Nephron progenitor cell (in vitro differentiated cells): ENCODE results near the gene KDM8.
A peak's percentile ranks its signal among the peaks of the same experiment; 100 is the strongest.

Experiments used
- DNase-seq: peaks from one replicate; pipeline ENCODE4 v3.0.0; 2021
- H3K27ac Mint-ChIP-seq: 2 replicates; pipeline ENCODE4 v1.8.0; 2021; ENCODE audit warnings: mild to moderate bottlenecking, moderate library complexity, mixed read lengths
- H3K27me3 Mint-ChIP-seq: 2 replicates; pipeline ENCODE4 v1.8.0; 2021; ENCODE audit warnings: mild to moderate bottlenecking, low read depth, mixed read lengths; ENCODE audit not compliant: poor library complexity
- H3K36me3 Mint-ChIP-seq: 2 replicates; pipeline ENCODE4 v1.8.0; 2021; ENCODE audit warnings: low read depth, mixed read lengths
- H3K4me1 Mint-ChIP-seq: 2 replicates; pipeline ENCODE4 v1.8.0; 2021; ENCODE audit warnings: mixed read lengths
- H3K4me3 Mint-ChIP-seq: 2 replicates; pipeline ENCODE4 v1.8.0; 2021; ENCODE audit warnings: mild to moderate bottlenecking, moderate library complexity, mixed read lengths
- H3K9me3 Mint-ChIP-seq: 2 replicates; pipeline ENCODE4 v1.8.0; 2021; ENCODE audit warnings: mild to moderate bottlenecking, moderate library complexity, mixed read lengths
- CTCF ChIP-seq: fragments of 200-600 bp; sonication (generic); IDR thresholded peaks from 2 replicates; pipeline ENCODE4 v1.5.0; 2021; ENCODE audit warnings: antibody characterized with exemption

The KDM8 gene

GRCh38 chr16:27240948-27241531 is 37.7 kb downstream of the KDM8 start:
- Mint-ChIP-seq H3K27me3 (peaks cover 11% of the 10 kb centered on the region), H3K4me3 (no peak overlapping the region), H3K9me3 (no peaks in the 10 kb centered on the region), H3K4me1 (peaks cover 73% of the 10 kb centered on the region), H3K36me3 (no peaks in the 10 kb centered on the region), H3K27ac (peak overlapping the region; percentile 78)
- DNase-seq = no peak
- no peak for TF ChIP-seq CTCF

GRCh38 chr16:27241658-27242057 is 38.3 kb downstream of the KDM8 start:
- Mint-ChIP-seq H3K36me3 (no peaks in the 10 kb centered on the region), H3K27me3 (peaks cover 11% of the 10 kb centered on the region), H3K4me1 (peaks cover 71% of the 10 kb centered on the region), H3K4me3 (no peak overlapping the region), H3K27ac (peak overlapping the region; percentile 78), H3K9me3 (no peaks in the 10 kb centered on the region)
- no peak for TF ChIP-seq CTCF
- no peak for DNase-seq

GRCh38 chr16:27242398-27242797 is 39.1 kb downstream of the KDM8 start:
- no peak for DNase-seq
- TF ChIP-seq CTCF = no peak
- H3K4me1 Mint-ChIP-seq = peaks cover 64% of the 10 kb centered on the region
- no peaks in the 10 kb centered on the region for H3K9me3 Mint-ChIP-seq
- H3K27ac Mint-ChIP-seq = peak overlapping the region; percentile 62
- no peaks in the 10 kb centered on the region for H3K36me3 Mint-ChIP-seq
- H3K27me3 Mint-ChIP-seq = peaks cover 11% of the 10 kb centered on the region
- H3K4me3 Mint-ChIP-seq = peak overlapping the region; percentile 65

- peaks cover 57% of the 10 kb centered on the region for H3K4me1 Mint-ChIP-seq
- H3K27ac Mint-ChIP-seq = peak overlapping the region; percentile 62
- peaks cover 4% of the 10 kb centered on the region for H3K36me3 Mint-ChIP-seq
- peak; percentile 49 for DNase-seq
- H3K9me3 Mint-ChIP-seq = no peaks in the 10 kb centered on the region
- no peak for TF ChIP-seq CTCF
- peak overlapping the region; percentile 65 for H3K4me3 Mint-ChIP-seq
- peaks cover 11% of the 10 kb centered on the region for H3K27me3 Mint-ChIP-seq
Observed at GRCh38 chr16:27242868-27243590, 39.7 kb downstream of the KDM8 start.

GRCh38 chr16:27243725-27244362 is 40.5 kb downstream of the KDM8 start:
- peak overlapping the region; percentile 41 for H3K27ac Mint-ChIP-seq
- H3K4me3 Mint-ChIP-seq = peak overlapping the region; percentile 37
- peaks cover 8% of the 10 kb centered on the region for H3K36me3 Mint-ChIP-seq
- no peak for DNase-seq
- peaks cover 52% of the 10 kb centered on the region for H3K4me1 Mint-ChIP-seq
- no peaks in the 10 kb centered on the region for H3K9me3 Mint-ChIP-seq
- H3K27me3 Mint-ChIP-seq = peaks cover 11% of the 10 kb centered on the region
- no peak for TF ChIP-seq CTCF
